ENCODE results near the gene PHF23. TPM values are rescaled to one million over a fixed set of nuclear protein-coding genes. Genes with fewer than 3 reads are reported as not detected.

PHF23 gene
- total and polyA plus RNA-seq, 9 of the 15 experiments (the other 6 are each of a cell fraction or from before 2014, with no cell fraction given): 7.4 to 87.5 (median 33.7) TPM

DNA sequence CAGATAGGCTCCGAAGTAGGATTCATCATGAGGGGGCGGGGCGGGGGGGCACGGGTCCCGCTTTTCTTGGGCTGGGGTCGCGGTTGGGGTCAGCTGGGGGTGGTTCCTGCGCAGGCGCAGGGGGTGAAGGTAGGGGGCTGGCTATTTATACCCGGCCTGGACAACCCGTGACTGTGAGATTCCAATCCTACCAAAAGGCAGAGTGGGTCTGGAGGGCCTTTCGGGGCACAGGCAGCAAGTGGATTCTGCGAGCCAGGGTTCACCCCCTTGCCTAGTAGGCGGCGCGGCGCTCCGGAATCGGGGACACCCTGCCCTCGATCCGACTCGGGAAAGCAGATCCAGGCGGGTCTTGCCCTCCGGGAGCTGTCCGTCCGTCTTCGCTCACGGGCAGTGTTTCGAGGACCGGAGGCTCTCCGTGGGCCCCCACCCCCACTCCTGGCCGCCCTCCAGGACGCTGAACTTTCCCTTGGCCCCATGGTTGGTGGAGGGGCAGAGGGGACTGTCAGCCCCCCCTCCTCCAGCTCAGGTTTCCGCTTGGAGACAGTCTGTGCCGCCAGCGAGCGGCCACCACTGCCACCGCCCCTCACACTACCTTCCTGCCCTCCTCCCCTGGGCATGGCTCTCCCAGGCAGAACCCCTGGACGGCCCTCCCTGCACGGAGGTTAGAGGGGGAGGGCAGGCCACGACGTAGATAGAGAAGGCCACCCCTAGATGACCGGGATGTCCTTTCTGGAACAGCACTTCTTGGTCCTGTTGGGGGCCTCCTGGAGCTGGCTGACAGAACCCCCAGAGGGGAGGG, 42.9 kb upstream of the PHF23 start (continued):
- TF ChIP-seq, protein P1, sequence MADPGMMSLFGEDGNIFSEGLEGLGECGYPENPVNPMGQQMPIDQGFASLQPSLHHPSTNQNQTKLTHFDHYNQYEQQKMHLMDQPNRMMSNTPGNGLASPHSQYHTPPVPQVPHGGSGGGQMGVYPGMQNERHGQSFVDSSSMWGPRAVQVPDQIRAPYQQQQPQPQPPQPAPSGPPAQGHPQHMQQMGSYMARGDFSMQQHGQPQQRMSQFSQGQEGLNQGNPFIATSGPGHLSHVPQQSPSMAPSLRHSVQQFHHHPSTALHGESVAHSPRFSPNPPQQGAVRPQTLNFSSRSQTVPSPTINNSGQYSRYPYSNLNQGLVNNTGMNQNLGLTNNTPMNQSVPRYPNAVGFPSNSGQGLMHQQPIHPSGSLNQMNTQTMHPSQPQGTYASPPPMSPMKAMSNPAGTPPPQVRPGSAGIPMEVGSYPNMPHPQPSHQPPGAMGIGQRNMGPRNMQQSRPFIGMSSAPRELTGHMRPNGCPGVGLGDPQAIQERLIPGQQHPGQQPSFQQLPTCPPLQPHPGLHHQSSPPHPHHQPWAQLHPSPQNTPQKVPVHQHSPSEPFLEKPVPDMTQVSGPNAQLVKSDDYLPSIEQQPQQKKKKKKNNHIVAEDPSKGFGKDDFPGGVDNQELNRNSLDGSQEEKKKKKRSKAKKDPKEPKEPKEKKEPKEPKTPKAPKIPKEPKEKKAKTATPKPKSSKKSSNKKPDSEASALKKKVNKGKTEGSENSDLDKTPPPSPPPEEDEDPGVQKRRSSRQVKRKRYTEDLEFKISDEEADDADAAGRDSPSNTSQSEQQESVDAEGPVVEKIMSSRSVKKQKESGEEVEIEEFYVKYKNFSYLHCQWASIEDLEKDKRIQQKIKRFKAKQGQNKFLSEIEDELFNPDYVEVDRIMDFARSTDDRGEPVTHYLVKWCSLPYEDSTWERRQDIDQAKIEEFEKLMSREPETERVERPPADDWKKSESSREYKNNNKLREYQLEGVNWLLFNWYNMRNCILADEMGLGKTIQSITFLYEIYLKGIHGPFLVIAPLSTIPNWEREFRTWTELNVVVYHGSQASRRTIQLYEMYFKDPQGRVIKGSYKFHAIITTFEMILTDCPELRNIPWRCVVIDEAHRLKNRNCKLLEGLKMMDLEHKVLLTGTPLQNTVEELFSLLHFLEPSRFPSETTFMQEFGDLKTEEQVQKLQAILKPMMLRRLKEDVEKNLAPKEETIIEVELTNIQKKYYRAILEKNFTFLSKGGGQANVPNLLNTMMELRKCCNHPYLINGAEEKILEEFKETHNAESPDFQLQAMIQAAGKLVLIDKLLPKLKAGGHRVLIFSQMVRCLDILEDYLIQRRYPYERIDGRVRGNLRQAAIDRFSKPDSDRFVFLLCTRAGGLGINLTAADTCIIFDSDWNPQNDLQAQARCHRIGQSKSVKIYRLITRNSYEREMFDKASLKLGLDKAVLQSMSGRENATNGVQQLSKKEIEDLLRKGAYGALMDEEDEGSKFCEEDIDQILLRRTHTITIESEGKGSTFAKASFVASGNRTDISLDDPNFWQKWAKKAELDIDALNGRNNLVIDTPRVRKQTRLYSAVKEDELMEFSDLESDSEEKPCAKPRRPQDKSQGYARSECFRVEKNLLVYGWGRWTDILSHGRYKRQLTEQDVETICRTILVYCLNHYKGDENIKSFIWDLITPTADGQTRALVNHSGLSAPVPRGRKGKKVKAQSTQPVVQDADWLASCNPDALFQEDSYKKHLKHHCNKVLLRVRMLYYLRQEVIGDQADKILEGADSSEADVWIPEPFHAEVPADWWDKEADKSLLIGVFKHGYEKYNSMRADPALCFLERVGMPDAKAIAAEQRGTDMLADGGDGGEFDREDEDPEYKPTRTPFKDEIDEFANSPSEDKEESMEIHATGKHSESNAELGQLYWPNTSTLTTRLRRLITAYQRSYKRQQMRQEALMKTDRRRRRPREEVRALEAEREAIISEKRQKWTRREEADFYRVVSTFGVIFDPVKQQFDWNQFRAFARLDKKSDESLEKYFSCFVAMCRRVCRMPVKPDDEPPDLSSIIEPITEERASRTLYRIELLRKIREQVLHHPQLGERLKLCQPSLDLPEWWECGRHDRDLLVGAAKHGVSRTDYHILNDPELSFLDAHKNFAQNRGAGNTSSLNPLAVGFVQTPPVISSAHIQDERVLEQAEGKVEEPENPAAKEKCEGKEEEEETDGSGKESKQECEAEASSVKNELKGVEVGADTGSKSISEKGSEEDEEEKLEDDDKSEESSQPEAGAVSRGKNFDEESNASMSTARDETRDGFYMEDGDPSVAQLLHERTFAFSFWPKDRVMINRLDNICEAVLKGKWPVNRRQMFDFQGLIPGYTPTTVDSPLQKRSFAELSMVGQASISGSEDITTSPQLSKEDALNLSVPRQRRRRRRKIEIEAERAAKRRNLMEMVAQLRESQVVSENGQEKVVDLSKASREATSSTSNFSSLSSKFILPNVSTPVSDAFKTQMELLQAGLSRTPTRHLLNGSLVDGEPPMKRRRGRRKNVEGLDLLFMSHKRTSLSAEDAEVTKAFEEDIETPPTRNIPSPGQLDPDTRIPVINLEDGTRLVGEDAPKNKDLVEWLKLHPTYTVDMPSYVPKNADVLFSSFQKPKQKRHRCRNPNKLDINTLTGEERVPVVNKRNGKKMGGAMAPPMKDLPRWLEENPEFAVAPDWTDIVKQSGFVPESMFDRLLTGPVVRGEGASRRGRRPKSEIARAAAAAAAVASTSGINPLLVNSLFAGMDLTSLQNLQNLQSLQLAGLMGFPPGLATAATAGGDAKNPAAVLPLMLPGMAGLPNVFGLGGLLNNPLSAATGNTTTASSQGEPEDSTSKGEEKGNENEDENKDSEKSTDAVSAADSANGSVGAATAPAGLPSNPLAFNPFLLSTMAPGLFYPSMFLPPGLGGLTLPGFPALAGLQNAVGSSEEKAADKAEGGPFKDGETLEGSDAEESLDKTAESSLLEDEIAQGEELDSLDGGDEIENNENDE (IDR thresholded peaks at IDR 0.05; ENCODE audit: low read depth, low read length): no peak
- TF ChIP-seq CBFB (CRISPR knock-in tag; IDR thresholded peaks at IDR 0.05) (no peak), PTBP1 (IDR thresholded peaks at IDR 0.05; ENCODE audit: low read depth, low read length) (no peak), L3MBTL2 (IDR thresholded peaks at IDR 0.05) (0 out of 2 replicates have a peak, but pooled peaks have one; percentile 3), NRF1 (conservative IDR thresholded peaks at IDR 0.05 in 1 of 2, IDR thresholded peaks at IDR 0.05 in 1 of 2) (peak; percentile 77 to 80), ZNF311 (CRISPR knock-in tag; IDR thresholded peaks at IDR 0.05) (no peak), SLC30A9 (CRISPR knock-in tag; IDR thresholded peaks at IDR 0.05) (no peak), U2AF2 (optimal IDR thresholded peaks at IDR 0.05; ENCODE audit: low read depth, low read length) (no peak), ZNF316 (IDR thresholded peaks at IDR 0.05) (no peak), POLR2AphosphoS2 (IDR thresholded peaks at IDR 0.05; ENCODE audit: low read length) (no peak), FOXJ3 (CRISPR knock-in tag; IDR thresholded peaks at IDR 0.05) (no peak)
- TF ChIP-seq, protein P2, sequence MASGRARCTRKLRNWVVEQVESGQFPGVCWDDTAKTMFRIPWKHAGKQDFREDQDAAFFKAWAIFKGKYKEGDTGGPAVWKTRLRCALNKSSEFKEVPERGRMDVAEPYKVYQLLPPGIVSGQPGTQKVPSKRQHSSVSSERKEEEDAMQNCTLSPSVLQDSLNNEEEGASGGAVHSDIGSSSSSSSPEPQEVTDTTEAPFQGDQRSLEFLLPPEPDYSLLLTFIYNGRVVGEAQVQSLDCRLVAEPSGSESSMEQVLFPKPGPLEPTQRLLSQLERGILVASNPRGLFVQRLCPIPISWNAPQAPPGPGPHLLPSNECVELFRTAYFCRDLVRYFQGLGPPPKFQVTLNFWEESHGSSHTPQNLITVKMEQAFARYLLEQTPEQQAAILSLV (tag; IDR thresholded peaks at IDR 0.05): no peak
- TF ChIP-seq, protein P3, sequence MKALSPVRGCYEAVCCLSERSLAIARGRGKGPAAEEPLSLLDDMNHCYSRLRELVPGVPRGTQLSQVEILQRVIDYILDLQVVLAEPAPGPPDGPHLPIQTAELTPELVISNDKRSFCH (CRISPR knock-in tag; IDR thresholded peaks at IDR 0.05): no peak
- TF ChIP-seq, protein P3 (tag; IDR thresholded peaks at IDR 0.05): no peak

Data from K562 (cell line).